GM18867 (cell line): Measurements from ENCODE around the gene GRK5.

Experiments
- ATAC-seq: cut with Tn5 transposase; IDR thresholded peaks from one replicate; pipeline ENCODE4 v1.9.1; 2021; ENCODE audit warnings: mild to moderate bottlenecking, moderate library complexity; ENCODE audit not compliant: unreplicated experiment

GRK5 gene

GRCh38 chr10:119292968-119293760, 85.8 kb downstream of the GRK5 start:
- ATAC-seq: no peak

- no peak for ATAC-seq
Measured at GRCh38 chr10:119296703-119297102, 89.3 kb downstream of the GRK5 start.

- no peak for ATAC-seq
Measured at GRCh38 chr10:119297207-119297968, 90.0 kb downstream of the GRK5 start.

GRCh38 chr10:119298810-119299209, 91.4 kb downstream of the GRK5 start:
- no peak for ATAC-seq

GRCh38 chr10:119299531-119299930, 92.2 kb downstream of the GRK5 start:
- no peak for ATAC-seq

GRCh38 chr10:119301397-119301796, 94.0 kb downstream of the GRK5 start:
- no peak for ATAC-seq

GRCh38 chr10:119302172-119302571, 94.8 kb downstream of the GRK5 start:
- ATAC-seq: no peak

GRCh38 chr10:119302591-119303253, 95.4 kb downstream of the GRK5 start:
- no peak for ATAC-seq

- no peak for ATAC-seq
Measured at GRCh38 chr10:119303886-119304285, 96.5 kb downstream of the GRK5 start.

- ATAC-seq: no peak
Measured at GRCh38 chr10:119304541-119304940, 97.2 kb downstream of the GRK5 start.

GRCh38 chr10:119305860-119306513, 98.6 kb downstream of the GRK5 start:
- peak; percentile 53 for ATAC-seq

GRCh38 chr10:119306514-119306951, 99.2 kb downstream of the GRK5 start:
- ATAC-seq: peak; percentile 73

GRCh38 chr10:119306986-119307392, 99.6 kb downstream of the GRK5 start:
- no peak for ATAC-seq

- ATAC-seq: no peak
Measured at GRCh38 chr10:119308089-119308488, 100.7 kb downstream of the GRK5 start.

- ATAC-seq: no peak
Measured at GRCh38 chr10:119308551-119309422, 101.4 kb downstream of the GRK5 start.

GRCh38 chr10:119309423-119309770, 102.0 kb downstream of the GRK5 start:
- ATAC-seq: peak; percentile 30

GRCh38 chr10:119310806-119311205, 103.4 kb downstream of the GRK5 start:
- no peak for ATAC-seq

- ATAC-seq: no peak
Measured at GRCh38 chr10:119312241-119312640, 104.9 kb downstream of the GRK5 start.

GRCh38 chr10:119313024-119313423, 105.7 kb downstream of the GRK5 start:
- ATAC-seq: no peak

GRCh38 chr10:119313644-119314043, 106.3 kb downstream of the GRK5 start:
- peak; percentile 63 for ATAC-seq
